HG03439 (cell line): ENCODE measurements around the gene CPNE7.

Experiments
- ATAC-seq: cut with Tn5 transposase; IDR thresholded peaks from one replicate; pipeline ENCODE4 v1.9.1; 2021; ENCODE audit warnings: mild to moderate bottlenecking, moderate library complexity; ENCODE audit not compliant: unreplicated experiment

CPNE7 gene

DNA sequence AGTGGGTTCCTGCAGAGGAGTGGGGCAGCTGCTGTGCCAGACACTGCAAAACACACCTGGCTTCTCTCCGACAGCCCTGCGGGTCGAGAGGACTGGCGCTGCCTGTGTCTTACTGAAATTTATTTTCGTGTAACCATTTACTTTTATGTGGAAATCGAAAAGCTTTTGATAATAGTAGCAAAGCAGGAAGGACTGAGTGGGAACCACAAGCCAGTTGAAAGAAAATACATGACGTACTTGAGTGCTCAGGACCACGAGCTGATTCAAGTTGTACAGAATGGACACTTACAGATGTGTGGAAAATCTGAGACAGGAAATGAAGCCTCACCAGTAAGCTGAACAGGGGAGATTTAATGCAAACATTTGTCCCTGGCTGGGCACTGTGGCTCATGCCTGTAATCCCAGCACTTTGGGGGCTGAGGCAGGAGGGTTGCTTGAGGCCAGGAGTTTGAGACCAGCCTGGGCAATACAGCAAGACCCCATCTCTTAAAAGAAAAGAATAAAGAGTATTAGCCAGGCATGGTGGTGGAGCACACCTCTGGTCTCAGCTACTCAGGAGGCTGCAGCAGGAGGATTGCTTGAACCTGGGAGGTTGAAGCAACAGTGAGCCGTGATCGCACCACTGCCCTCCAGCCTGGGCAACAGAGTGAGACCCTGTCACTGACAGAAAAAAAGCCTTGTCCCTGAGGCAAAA is 26.4 kb upstream of the CPNE7 start:
- ATAC-seq = no peak

DNA sequence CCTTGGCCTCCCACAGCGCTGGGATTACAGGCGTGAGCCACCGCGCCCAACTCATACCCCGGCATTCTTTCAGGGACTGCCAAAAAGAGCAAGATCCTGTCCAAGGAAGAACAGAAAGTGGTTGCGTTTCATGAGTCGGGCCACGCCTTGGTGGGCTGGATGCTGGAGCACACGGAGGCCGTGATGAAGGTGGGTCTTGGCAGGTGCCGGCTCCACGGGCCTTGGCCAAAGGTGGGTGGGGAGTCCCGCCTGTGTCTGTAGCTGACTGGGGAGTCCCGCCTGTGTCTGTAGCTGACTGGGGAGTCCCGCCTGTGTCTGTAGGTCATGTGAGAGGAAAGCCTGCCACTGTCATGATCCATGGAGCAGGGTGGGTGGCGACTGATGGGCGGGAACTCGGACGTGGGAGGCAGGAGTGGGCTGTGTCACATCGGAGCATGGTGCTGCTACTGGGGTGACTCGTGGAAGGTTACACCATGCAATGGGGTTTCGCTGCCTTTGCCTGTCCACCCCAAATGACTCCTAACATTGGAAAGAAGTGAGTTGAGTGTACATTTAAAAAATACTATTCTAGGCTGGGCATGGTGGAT is 25.0 kb upstream of the CPNE7 start:
- no peak for ATAC-seq

DNA sequence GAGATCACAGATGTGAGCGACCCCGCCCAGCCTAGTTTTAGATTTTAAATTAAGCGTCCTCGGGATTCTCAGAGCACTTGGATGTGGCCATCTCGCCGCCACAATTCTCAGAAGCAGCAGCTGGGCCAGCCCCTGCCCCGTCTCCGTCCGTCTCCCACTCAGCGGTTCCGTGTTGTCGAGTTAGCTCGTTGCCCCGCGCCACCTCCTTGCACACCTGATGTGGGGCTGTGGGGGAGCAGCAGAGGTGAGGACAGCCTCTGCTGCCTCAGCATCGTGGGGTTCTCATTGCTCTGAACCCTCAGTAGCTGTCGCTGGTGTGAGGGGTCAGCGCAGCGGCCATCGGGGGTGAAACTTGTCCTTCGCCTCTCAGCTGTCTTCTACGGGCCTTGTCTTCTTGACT is 23.2 kb upstream of the CPNE7 start:
- ATAC-seq = no peak

DNA sequence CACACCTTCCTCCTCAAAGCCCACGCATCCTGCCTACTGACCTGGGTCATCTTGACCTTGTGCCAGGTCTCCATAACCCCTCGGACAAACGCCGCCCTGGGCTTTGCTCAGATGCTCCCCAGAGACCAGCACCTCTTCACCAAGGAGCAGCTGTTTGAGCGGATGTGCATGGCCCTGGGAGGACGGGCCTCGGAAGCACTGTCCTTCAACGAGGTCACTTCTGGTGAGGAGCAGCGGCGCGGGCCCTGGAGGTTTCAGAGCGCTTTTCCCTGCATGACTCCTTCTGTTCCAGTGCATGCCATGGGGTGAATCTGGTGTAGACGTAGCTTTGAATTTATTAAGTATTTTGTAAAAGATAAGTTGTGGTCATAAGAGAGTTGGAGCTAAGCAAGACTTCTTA is 22.6 kb upstream of the CPNE7 start:
- ATAC-seq = no peak

DNA sequence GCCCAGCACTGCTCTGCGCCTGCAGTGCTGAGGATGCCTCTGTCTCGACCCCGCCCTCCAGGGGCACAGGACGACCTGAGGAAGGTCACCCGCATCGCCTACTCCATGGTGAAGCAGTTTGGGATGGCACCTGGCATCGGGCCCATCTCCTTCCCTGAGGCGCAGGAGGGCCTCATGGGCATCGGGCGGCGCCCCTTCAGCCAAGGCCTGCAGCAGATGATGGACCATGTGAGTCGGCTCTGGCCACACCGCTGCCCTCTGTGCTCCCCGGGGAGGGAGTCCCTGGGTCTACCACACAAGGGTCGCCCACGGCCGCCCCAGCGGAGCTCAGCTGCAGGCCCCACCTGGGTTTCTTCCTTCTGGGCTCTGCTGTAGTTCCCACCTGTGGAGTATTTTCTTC is 21.8 kb upstream of the CPNE7 start:
- no peak for ATAC-seq

DNA sequence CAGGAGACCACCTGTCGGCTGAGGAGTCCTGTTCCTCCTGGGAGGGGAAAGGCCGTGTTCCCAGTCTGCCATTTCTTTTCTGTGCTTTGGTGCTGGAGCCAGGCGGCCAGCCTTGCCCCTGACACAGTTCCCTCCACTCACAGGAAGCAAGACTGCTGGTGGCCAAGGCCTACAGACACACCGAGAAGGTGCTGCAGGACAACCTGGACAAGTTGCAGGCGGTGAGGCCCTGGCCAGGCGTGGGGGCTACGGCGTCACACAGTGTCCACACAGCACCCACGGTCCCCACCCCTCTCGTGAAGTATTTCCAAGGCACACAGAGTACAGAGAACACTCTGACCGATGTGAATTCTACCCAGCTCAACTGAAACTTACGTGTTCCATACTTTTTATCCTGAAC is 21.2 kb upstream of the CPNE7 start:
- no peak for ATAC-seq

DNA sequence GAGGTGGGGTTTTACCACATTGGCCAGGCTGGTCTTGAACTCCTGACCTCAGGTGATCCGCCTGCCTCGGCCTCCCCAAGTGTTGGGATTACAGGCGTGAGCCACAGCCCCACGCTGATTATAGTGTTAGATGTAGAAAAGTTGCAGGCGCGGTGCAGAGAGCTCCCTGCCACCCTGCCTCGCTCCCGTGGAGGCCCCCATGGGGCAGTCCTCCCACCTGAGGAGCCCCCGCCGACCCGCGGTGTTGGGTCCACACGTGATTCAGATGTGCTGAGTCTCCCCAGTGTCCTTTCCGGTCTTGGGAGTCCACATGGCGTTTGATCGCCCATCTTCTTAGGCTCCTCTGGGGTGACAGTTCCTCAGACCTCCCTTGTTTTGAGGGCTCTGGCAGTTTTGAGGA is 20.3 kb upstream of the CPNE7 start:
- no peak for ATAC-seq

DNA sequence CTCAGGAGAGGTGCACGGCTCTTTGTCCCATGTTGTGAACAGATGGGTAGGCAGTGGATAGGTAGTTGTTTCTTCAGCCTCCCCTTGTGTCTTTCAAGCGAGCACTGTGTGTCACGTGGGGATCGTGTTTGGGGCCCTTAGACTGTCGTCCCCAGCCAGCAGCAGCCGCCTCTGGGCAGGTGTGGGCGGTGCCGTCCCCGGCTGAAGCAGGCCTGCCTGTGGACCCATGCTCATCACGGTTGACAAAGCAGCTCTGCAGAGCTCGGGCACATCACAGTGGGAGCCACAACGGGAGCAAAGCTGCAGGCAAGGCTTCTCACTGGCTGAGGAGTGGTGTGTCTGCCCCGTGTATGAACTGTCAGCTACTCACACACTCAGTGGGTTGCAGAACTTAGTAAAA is 19.8 kb upstream of the CPNE7 start:
- no peak for ATAC-seq

DNA sequence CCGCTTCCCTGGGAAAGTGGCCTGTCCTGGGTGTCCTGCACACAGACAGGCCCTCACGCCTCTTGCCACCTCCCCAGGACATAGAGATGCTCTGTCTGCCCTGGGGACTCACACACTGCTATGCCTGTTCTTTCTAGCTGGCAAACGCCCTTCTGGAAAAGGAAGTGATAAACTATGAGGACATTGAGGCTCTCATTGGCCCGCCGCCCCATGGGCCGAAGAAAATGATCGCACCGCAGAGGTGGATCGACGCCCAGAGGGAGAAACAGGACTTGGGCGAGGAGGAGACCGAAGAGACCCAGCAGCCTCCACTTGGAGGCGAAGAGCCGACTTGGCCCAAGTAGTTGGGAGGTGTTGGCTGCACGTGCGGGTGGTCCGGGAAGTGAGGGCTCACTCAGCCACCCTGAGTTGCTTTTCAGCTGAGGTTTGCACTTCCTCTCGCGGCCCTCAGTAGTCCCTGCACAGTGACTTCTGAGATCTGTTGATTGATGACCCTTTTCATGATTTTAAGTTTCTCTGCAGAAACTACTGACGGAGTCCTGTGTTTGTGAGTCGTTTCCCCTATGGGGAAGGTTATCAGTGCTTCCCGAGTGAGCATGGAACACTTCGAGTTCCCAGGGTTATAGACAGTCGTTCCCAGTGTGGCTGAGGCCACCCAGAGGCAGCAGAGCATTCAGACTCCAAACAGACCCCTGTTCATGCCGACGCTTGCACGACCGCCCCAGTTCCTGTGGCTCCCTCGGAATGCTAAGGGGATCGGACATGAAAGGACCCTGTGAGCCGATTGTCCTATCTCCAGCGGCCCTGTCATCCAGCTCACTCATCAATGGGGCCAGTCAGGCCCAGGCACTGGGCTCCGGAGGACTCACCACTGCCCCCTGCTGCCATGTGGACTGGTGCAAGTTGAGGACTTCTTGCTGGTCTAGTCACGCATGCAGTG is 18.5 kb upstream of the CPNE7 start:
- ATAC-seq = no peak

DNA sequence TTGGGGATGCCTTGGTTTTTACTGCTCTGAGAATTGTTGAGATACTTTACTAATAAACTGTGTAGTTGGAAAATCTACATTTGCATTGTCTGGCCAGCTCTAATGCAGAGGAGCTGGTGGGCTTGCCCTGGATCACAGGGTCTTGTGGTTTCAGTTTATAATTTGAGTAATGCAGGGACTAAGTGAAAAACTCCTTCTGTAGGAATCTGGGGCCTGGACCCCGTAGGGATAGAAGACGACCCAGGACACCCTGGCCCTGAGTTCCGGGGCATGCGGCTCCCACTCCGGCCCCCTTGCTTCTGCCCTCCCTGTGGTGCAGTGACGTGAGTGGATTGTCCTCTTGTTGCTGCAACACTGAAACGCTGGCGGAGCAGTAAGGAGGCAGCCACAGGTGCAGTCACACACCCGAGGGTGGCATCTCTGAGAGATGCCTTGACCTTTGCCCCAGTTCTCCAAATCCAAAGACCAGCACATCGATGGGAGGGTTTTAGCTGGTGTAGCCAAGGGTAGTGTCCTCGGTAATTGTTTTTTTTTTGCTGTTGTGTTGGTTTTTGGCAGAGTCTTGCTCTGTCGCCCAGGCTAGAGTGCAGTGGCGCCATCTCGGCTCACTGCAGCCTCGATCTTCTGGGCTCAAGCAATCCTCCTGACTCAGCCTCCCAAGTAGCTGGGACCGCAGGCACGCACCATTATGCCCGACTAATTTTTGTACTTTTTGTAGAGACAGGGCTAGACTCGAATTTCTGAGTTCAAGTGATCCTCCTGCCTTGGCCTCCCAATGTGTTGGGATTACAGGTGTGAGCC is 17.7 kb upstream of the CPNE7 start:
- ATAC-seq = no peak

DNA sequence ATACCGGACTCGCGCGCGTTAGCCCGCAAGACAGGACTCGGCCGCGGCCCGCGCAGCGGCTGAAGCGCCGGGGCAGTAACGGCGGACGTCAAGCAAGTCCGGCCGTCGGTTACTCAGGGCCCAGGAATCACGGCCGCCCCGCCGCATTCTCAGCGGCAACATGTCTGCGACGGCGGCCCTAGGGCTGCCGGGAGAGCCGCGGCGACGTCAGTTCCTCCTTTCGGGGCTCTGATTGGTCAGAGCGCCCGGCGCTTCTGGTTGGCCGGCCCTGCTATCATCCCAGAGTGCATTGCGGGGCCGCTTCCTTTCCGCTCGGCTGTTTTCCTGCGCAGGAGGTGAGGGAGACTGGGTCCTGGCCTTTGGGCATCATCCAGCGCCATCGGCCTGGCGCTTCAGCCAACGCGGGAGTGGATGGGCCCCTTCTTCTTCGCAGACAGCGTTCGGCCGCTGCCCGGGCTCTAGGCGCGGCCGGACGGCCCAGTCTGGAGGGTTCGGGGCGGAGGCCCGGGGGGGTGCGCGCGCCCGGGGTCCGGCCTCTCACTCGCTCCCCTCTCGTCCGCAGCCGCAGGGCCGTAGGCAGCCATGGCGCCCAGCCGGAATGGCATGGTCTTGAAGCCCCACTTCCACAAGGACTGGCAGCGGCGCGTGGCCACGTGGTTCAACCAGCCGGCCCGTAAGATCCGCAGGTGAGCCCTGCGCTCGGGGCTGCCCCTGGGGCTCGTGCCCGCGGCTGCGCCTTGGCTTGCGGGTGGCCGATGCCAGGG is 15.0 kb upstream of the CPNE7 start, which contains the start of gene RPL13:
Gene RPL13, plus strand, starts transcription at position 305 of the 764 bp plus-strand sequence. Its CDS starts 278 bp downstream, at position 583.
- ATAC-seq = peak; percentile 79

DNA sequence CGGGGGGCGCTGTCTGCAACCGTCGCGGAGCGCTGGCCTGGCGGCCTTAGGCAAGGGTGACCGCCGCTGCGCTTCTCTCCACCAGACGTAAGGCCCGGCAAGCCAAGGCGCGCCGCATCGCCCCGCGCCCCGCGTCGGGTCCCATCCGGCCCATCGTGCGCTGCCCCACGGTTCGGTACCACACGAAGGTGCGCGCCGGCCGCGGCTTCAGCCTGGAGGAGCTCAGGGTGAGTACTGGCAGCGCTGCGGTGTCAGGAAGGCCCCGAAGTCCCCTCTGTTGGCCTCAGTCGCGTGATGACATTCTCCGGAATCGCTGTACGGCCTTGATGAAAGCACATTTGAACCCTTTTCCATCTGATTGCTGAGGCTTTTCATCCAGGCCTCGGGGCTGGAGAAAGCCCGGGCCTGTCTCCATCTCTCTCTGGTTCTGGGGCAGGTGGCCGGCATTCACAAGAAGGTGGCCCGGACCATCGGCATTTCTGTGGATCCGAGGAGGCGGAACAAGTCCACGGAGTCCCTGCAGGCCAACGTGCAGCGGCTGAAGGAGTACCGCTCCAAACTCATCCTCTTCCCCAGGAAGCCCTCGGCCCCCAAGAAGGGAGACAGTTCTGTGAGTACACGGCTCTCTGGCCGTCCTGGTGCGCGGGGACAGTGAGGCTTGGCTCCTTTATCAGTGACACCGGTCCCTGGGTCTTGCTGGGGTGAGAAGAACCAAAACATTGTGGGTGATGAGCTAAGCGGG is 14.2 kb upstream of the CPNE7 start:
- ATAC-seq = no peak

DNA sequence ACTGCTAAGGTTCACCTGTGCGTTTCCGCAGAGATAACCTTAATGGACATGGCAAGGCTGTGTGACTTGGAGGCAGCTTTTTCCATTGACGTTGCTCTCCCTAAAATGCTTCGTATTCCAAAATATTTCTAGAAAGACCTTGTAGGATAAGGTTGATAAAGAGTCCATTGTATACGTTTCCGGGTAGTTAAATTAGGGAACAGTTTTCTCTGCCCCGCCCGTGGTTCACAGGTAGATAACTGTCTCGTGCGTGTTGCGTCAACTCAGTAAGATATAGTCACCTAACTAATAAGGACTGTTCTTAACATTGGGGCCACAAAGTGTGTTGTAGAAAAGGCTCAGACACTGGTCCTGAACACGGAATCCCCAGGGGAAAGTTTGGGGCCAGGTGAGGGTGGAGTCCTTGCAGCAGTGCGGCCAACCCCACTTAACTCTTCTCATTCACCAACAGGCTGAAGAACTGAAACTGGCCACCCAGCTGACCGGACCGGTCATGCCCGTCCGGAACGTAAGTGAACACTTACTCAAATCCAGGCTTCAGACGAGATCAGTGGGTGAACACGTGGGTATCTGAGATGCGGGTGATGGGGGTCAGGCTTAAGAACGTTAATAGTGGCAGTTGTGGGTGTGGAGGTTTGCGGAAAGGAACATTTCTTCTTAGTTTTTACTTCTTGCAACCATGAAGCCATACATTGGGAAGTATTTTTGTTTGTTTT is 13.5 kb upstream of the CPNE7 start:
- ATAC-seq = no peak

DNA sequence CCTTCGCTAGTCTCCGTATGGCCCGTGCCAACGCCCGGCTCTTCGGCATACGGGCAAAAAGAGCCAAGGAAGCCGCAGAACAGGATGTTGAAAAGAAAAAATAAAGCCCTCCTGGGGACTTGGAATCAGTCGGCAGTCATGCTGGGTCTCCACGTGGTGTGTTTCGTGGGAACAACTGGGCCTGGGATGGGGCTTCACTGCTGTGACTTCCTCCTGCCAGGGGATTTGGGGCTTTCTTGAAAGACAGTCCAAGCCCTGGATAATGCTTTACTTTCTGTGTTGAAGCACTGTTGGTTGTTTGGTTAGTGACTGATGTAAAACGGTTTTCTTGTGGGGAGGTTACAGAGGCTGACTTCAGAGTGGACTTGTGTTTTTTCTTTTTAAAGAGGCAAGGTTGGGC is 12.6 kb upstream of the CPNE7 start:
- no peak for ATAC-seq

DNA sequence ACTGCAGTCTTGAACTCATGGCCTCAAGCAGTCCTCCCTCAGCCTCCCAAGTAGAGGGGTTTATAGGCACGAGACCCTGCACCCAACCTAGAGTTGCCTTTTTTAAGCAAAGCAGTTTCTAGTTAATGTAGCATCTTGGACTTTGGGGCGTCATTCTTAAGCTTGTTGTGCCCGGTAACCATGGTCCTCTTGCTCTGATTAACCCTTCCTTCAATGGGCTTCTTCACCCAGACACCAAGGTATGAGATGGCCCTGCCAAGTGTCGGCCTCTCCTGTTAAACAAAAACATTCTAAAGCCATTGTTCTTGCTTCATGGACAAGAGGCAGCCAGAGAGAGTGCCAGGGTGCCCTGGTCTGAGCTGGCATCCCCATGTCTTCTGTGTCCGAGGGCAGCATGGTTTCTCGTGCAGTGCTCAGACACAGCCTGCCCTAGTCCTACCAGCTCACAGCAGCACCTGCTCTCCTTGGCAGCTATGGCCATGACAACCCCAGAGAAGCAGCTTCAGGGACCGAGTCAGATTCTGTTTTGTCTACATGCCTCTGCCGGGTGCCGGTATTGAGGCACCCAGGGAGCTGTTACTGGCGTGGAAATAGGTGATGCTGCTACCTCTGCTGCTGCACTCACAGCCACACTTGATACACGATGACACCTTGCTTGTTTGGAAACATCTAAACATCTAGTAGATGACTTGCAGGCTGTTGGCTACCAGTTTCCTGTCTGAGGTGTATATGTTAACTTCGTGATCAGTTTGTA is 11.7 kb upstream of the CPNE7 start:
- no peak for ATAC-seq

DNA sequence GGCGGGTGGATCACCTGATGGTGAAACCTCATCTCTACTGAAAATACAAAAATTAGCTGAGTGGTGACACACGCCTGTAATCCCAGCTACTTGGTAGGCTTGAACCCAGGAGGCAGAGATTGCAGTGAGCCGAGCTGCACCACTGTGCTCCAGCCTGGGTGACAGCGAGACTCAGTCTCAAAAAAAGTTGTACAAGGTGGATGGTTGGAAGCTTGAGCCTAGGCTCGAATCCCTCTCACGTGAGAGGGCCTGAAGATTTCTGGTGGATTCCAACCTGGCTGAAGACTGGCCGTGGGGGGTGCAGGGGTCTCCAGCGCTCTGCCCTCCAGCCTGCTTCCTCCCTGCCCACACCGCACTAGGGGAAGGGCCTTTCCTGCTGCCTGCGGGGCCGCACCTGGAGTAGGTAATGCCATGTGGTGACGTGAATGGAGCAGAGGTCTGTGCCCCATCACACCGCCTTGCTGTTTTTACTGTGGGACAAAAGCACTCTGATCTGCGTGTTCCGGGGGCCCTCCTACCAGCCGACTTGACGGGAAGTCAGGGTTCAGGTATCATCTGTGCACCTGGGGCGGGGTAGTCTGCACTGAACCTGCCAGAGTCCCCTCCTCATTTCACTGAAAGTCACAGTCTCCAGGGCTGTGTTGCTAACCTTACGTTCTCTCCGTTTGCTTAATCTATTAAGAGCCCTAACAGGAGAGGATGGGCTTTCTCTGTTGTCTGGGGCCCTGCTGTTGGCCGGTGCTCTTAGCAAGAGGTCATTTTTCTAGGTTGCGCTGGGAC is 10.9 kb upstream of the CPNE7 start:
- no peak for ATAC-seq

DNA sequence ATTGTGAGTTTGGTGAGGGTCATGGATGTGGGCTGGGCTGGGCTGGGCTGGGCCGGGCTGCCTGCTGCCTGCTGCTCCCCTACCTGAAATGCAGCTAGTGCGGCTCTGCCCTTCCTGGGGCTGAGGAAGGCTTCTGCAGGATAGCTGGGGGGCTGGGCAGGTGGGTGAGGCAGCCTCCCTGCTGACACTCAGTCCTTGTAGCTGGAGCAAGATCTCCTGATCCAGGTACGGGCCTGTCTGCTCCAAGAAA is 10.4 kb upstream of the CPNE7 start:
- ATAC-seq = no peak
